Tibial artery (tissue), 4 donors: ENCODE measurements around the gene MRFAP1L1.
"Not testable (repeated sequence)": the region's sequence is repeated elsewhere in the genome, so short reads cannot be mapped to it uniquely, and the experiment has no call there.

Experiments used
- DNase-seq, 2 donors: peaks; one replicate each; pipeline ENCODE4 v3.0.0-alpha.2; 2019
- H3K27ac ChIP-seq, 2 donors: fragments of 200-600 bp; sonication (generic) in 1 of 2; 1 replicate in 1 of 2; 2 replicates in 1 of 2; pipeline ENCODE4 v1.5.1; 2018 to 2019; ENCODE audit warnings: mild to moderate bottlenecking in 1 of 2
- H3K27me3 ChIP-seq, 2 donors: fragments of 200-600 bp; sonication (generic) in 1 of 2; one replicate each; pipeline versions ENCODE4 v1.5.1 to v1.6.0; 2016 to 2019
- H3K36me3 ChIP-seq, 3 donors: fragments of 200-600 bp; sonication (generic) in 2 of 3; one replicate each; pipeline ENCODE4 v1.5.1; 2016 to 2019; ENCODE audit warnings: mild to moderate bottlenecking in 2 of 3
- H3K4me1 ChIP-seq, 4 donors: fragments of 200-600 bp; sonication (generic) in 2 of 4; 1 replicate in 3 of 4; 2 replicates in 1 of 4; pipeline ENCODE4 v1.5.1; 2016 to 2019
- H3K4me3 ChIP-seq, 2 donors: fragments of 200-600 bp; sonication (generic) in 1 of 2; 1 replicate in 1 of 2; 2 replicates in 1 of 2; pipeline ENCODE4 v1.5.1; 2018 to 2019; ENCODE audit warnings: mild to moderate bottlenecking in 2 of 2
- H3K9me3 ChIP-seq, 3 donors: fragments of 200-600 bp; sonication (generic) in 1 of 3; one replicate each; pipeline ENCODE4 v1.5.1; 2016 to 2019
- intact Hi-C: fragments of 100-400 bp; cut with DNase I; formaldehyde crosslinking; loops from one replicate; pipeline ENCODE4 v1.15.0; 2023; ENCODE audit warnings: low total_unique reads
- TF ChIP-seq, protein P1 (sequence below), 2 experiments: fragments of 200-600 bp in 1 of 2; fragments of 450-650 bp in 1 of 2; IDR thresholded peaks; one replicate each; pipeline ENCODE4 v1.5.1; 2017 to 2019; ENCODE audit warnings: antibody characterized with exemption in 2 of 2, mild to moderate bottlenecking in 1 of 2, moderate library complexity in 1 of 2

Gene MRFAP1L1

DNA sequence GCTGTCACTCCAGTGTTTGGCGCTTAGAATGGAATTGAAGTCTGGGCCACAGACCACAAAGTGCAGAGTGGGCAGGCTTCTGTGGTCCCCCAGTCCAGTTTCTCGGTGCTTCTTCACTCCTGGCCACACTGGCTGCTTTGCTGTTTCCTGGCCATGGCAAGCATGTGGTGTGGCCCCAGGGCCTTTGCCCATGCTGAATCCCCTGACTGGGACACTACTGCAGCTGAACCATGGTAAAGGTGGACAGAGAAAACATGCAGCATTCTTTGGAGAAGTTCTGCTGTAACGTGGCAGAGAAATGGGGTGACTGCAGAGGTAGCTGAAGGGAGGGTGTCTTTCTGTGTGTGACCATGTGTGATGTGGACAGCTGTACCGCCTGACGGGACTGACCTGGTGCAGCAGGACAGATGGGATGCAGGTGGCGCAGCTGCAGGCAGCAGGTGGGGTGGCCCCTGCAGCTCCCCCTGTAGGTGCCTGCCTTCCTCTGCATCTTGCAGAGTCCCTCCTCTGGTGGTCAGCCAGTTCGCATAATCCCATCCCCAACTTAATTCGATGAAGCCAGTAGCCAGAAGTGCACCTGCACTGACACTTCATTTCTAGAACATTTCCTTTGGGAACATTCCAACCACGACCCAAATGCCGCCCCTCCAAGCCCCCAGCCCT lies 29.2 kb downstream of the MRFAP1L1 start:
- intact Hi-C loops: no loop called here
- no peak for DNase-seq

DNA sequence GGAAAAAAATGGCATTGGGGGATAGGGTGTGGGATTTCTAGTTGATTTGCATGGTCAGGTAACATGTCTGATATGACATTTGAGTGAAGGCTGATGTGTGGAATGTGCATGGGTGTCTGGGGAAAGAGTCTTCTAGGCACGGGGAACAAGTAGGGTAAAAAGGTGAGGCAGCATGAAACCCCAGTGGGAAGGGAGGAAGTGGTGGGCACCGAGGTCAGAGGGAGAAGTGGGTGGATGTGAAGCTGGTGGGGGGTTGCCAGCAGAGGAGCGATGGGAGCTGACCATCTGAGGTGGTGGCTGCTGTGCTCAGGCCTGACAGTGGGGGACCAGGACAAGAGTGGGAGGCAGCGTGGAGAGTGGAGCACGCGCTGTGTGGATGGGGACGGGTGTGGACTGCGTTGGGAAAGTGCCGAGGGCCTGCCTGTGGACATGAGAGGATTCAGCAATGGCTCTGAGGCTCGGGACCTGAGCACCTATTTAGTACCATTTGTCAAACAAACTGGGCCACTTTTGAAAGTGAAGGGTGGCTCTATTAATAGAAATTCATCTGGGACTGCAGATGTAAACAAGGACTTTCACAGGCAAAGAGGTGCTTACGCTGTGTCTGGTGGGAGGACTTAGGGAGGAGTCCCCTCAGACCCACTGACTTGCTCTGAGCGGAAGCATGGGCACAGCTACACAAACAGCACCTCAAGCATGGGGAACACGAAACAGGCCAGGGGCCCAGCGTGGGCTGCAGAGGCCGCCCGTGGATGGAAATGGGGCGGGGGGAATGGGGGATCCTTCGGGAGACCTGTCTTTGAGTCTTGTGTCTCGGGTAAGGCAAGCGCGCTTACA lies 32.7 kb downstream of the MRFAP1L1 start:
- TF ChIP-seq, protein P1, sequence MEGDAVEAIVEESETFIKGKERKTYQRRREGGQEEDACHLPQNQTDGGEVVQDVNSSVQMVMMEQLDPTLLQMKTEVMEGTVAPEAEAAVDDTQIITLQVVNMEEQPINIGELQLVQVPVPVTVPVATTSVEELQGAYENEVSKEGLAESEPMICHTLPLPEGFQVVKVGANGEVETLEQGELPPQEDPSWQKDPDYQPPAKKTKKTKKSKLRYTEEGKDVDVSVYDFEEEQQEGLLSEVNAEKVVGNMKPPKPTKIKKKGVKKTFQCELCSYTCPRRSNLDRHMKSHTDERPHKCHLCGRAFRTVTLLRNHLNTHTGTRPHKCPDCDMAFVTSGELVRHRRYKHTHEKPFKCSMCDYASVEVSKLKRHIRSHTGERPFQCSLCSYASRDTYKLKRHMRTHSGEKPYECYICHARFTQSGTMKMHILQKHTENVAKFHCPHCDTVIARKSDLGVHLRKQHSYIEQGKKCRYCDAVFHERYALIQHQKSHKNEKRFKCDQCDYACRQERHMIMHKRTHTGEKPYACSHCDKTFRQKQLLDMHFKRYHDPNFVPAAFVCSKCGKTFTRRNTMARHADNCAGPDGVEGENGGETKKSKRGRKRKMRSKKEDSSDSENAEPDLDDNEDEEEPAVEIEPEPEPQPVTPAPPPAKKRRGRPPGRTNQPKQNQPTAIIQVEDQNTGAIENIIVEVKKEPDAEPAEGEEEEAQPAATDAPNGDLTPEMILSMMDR (IDR thresholded peaks at IDR 0.05): no peak
- Histone ChIP-seq H3K27me3 (no peaks in the 10 kb centered on the region), H3K36me3 (peaks cover 0 to 12% (median 0%) of the 10 kb centered on the region in 3 donors), H3K4me1 (peaks cover 0 to 33% (median 29%) of the 10 kb centered on the region in 4 donors), H3K4me3 (no peak overlapping the region), H3K27ac (no peak overlapping the region), H3K9me3 (no peaks in the 10 kb centered on the region)
- no peak for DNase-seq
- intact Hi-C loops: loop anchor here (10.0 kb wide), 1 partner anchor 102 kb away; the partner anchor contains the start of gene MAN2B2

More for the DNA sequence above, 29.2 kb downstream of the MRFAP1L1 start:
- no peak overlapping the region for H3K27ac ChIP-seq
- H3K4me1 ChIP-seq: peaks cover 0 to 20% (median 17%) of the 10 kb centered on the region in 4 donors
- H3K4me3 ChIP-seq: no peak overlapping the region
- H3K27me3 ChIP-seq: no peaks in the 10 kb centered on the region
- peaks cover 0 to 12% (median 0%) of the 10 kb centered on the region in 3 donors for H3K36me3 ChIP-seq
- H3K9me3 ChIP-seq: no peaks in the 10 kb centered on the region
- TF ChIP-seq, protein P1 (IDR thresholded peaks at IDR 0.05): no peak

DNA sequence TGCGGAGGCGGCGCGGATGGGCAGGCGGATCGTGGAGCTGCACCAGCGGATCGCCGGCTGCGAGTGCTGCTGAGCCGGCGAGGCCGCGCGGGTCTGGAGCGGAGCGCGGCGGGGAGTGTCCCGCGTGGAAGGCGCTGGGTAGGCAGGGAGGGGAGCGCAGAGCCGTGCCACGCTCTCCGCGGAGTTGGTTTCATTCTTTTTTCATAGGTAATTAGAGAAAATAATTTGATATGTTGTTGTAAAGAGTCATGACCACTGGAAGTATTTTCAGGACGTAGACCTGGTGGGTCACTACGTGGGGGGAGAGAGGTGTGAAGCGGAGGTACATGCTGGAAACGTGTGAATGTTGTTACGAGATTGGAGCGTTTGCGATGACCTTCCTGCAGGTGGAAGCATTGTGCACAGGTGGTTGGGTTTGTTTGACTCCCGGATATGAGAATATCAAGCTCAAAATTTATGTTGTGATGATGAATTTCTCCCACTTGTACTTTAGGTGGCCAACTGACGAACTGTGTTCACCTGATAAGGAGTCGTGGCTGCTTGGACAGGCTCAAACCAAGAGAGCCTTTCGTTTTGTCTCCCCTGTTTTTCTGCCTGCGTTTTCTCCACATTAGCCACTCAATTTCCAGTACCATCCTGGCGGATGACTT lies 35.0 kb downstream of the MRFAP1L1 start:
- Histone ChIP-seq H3K4me3 (peak overlapping the region; percentile 76 to 92), H3K27ac (peak overlapping the region; percentile 82 to 90), H3K9me3 (no peaks in the 10 kb centered on the region), H3K36me3 (peaks cover 0 to 4% (median 0%) of the 10 kb centered on the region in 3 donors), H3K4me1 (peaks cover 0 to 33% (median 29%) of the 10 kb centered on the region in 4 donors), H3K27me3 (no peaks in the 10 kb centered on the region)
- intact Hi-C loops: loop anchor here (10.0 kb wide), 1 partner anchor 100 kb away; the partner anchor contains the start of gene MAN2B2
- DNase-seq: peak in 1 of 2 donors; percentile 60
- TF ChIP-seq, protein P1 (IDR thresholded peaks at IDR 0.05): no peak

DNA sequence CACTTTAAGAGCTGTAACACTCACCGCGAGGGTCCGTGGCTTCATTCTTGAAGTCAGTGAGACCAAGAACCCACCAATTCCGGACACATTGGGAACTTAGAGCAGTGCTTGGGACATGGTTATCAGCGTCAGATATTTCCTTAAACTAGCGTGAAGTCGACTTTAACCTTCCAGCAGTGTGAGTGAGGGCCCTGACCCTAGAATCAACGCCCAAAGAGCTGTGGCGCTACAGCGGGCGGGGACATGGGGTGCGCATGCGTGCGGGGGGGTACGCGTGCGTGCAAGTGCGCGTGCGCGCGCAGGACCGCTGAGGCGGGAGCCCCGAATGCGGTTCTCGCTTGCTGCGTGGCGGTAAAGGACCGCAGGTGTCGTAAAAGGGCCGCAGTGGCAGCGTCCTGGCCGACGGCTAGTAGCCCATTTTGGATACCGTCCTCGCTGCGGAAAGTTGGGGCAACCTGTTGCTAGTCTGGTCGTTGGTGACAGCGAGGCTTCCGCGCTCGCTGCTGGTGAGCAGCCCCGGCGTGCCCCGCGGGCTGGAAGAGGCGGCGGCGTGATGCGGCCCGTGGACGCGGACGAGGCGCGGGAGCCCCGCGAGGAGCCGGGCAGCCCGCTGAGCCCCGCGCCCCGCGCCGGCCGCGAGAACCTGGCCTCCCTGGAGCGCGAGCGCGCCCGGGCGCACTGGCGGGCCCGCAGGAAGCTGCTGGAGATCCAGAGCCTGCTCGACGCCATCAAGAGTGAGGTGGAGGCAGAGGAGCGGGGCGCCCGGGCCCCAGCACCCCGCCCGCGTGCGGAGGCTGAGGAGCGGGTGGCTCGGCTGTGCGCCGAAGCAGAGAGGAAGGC lies 35.8 kb downstream of the MRFAP1L1 start:
- intact Hi-C loops: loop anchor here (10.0 kb wide), 1 partner anchor 99 kb away; the partner anchor contains the start of gene MAN2B2
- DNase-seq: peak; percentile 93 to 98
- Histone ChIP-seq H3K27ac (peak overlapping the region; percentile 82 to 90), H3K36me3 (peaks cover 0 to 4% (median 0%) of the 10 kb centered on the region in 3 donors), H3K9me3 (no peaks in the 10 kb centered on the region), H3K27me3 (no peaks in the 10 kb centered on the region), H3K4me1 (peaks cover 0 to 33% (median 29%) of the 10 kb centered on the region in 4 donors), H3K4me3 (peak overlapping the region; percentile 76 to 92)
- TF ChIP-seq, protein P1 (IDR thresholded peaks at IDR 0.05): no peak

DNA sequence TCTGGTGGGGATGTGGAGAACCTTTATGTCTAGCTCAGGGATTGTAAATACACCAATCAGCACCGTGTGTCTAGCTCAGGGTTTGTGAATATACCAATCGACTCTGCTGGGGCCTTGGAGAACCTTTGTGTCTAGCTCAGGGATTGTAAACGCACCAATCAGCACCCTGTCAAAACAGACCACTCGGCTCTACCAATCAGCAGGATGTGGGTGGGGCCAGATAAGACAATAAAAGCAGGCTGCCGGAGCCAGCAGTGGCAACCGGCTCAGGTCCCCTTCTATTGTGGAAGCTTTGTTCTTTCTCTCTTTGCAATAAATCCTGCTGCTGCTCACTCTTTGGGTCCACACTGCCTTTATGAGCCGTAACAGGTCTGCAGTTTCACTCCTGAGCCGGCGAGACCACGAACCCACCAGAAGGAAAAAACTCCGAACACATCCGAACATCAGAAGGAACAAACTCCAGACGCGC lies 36.4 kb downstream of the MRFAP1L1 start:
- peak overlapping the region; percentile 76 to 92 for H3K4me3 ChIP-seq
- not testable (repeated sequence) for H3K27me3 ChIP-seq, H3K9me3 ChIP-seq, H3K36me3 ChIP-seq, DNase-seq
- H3K27ac ChIP-seq: peak overlapping the region; percentile 82 to 90
- H3K4me1 ChIP-seq: peaks cover 0 to 33% (median 29%) of the 10 kb centered on the region in 4 donors
- intact Hi-C loops: loop anchor here (10.0 kb wide), 1 partner anchor 98 kb away; the partner anchor contains the start of gene MAN2B2

DNA sequence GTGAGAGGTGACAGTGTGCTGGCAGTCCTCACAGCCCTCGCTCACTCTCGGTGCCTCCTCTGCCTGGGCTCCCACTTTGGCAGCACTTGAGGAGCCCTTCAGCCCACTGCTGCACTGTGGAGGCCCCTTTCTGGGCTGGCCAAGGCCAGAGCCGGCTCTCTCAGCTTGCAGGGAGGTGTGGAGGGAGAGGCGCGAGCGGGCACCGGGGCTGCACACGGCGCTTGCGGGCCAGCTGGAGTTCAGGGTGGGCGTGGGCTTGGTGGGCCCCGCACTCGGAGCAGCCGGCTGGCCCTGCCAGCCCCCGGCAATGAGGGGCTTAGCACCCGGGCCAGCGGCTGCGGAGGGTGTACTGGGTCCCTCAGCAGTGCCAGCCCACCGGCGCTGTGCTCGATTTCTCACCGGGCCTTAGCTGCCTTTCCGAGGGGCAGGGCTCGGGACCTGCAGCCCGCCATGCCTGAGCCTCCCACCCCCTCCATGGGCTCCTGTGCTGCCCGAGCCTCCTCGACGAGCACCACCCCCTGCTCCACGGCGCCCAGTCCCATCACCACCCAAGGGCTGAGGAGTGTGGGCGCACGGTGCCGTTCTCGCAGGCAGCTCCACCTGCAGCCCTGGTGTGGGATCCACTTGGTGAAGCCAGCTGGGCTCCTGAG lies 37.0 kb downstream of the MRFAP1L1 start:
- not testable (repeated sequence) for H3K36me3 ChIP-seq, H3K9me3 ChIP-seq, DNase-seq, H3K27me3 ChIP-seq
- peaks cover 0 to 33% (median 29%) of the 10 kb centered on the region in 4 donors for H3K4me1 ChIP-seq
- intact Hi-C loops: loop anchor here (10.0 kb wide), 1 partner anchor 98 kb away; the partner anchor contains the start of gene MAN2B2
- peak overlapping the region in 1 of 2 donors; percentile 90 for H3K27ac ChIP-seq
- H3K4me3 ChIP-seq: peak overlapping the region in 1 of 2 donors; percentile 76
